Heart left ventricle (tissue), 13 donors: ENCODE data around the gene LHFPL3.

Source experiments
- POLR2A ChIP-seq, 2 donors: fragments of 450-650 bp; IDR thresholded peaks; one replicate each; pipeline ENCODE4 v1.6.1; 2017; ENCODE audit warnings: antibody characterized with exemption in 2 of 2, mild to moderate bottlenecking in 2 of 2, moderate library complexity in 2 of 2
- TF ChIP-seq, protein P1 (sequence below), 12 donors: fragments of 200-600 bp; sonication (generic) in 4 of 12; IDR thresholded peaks; one replicate each; pipeline versions ENCODE4 v1.5.0 to v1.8.0; 2018 to 2022; ENCODE audit warnings: antibody characterized with exemption in 12 of 12, mild to moderate bottlenecking in 5 of 12
- donor health status: ischemic (EF 13 %, LVEDD 7.1; RV severe dilation, severe dysfunction).
- donor health status: DM: no; HTN: yes; CAD: no.
- donor health status: DM: no; HTN: no; CAD: no.
- donor health status: ischemic (EF 25% LVEDD 6.9; RV normal size, moderate dysfunction).
- donor health status: ischemic (EF 25% LVEDD 5.7; RV mildly dilated, moderate dysfunction).
- donor health status: ischemic (EF 35%, LVEDD 5.7; RV mildly dilated, moderate dysfunction).
- donor health status: nonischemic (EF 11% LVEDD 7.7; RV severe dilation, severe dysfunction).
- donor health status: DM: yes; HTN: yes; CAD: no.
- donor health status: PGD.
- donor health status: ischemic (EF 29% LVEDD 5.4; RV normal size, mild dysfunction).
- donor health status: nonischemic (EF 23%, LVEDD 6.1; RV moderate dilation, normal function).

DNA sequence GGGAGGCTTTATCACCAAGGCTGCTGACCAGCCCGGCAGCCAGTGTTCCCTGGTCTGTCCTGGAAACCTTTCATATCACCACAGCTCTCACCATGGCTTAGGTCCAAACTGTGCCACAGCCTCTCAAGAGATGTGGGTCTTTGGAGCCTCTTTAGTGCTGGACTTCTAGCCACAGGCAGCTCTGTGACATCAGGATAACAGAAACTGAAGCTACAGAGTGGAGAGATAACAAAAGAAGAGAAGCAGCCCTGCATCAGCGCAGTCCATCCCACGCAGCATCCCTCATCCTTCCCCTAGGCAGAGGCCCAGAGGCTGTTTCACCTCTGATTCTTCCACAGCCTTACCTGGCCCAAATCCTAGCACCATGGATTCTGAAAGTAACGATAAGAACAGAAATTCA is 497.7 kb downstream of the LHFPL3 start:
- TF ChIP-seq, protein P1, sequence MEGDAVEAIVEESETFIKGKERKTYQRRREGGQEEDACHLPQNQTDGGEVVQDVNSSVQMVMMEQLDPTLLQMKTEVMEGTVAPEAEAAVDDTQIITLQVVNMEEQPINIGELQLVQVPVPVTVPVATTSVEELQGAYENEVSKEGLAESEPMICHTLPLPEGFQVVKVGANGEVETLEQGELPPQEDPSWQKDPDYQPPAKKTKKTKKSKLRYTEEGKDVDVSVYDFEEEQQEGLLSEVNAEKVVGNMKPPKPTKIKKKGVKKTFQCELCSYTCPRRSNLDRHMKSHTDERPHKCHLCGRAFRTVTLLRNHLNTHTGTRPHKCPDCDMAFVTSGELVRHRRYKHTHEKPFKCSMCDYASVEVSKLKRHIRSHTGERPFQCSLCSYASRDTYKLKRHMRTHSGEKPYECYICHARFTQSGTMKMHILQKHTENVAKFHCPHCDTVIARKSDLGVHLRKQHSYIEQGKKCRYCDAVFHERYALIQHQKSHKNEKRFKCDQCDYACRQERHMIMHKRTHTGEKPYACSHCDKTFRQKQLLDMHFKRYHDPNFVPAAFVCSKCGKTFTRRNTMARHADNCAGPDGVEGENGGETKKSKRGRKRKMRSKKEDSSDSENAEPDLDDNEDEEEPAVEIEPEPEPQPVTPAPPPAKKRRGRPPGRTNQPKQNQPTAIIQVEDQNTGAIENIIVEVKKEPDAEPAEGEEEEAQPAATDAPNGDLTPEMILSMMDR (IDR thresholded peaks at IDR 0.05) = no peak
- no peak for TF ChIP-seq POLR2A (IDR thresholded peaks at IDR 0.05)
